Measurements from ENCODE around the gene EXOC6. TPM values are rescaled to one million over a fixed set of nuclear protein-coding genes. Genes with fewer than 3 reads are reported as not detected.

EXOC6 gene
- total RNA-seq, 1 donor from 2014 or later = 12.2 TPM

DNA sequence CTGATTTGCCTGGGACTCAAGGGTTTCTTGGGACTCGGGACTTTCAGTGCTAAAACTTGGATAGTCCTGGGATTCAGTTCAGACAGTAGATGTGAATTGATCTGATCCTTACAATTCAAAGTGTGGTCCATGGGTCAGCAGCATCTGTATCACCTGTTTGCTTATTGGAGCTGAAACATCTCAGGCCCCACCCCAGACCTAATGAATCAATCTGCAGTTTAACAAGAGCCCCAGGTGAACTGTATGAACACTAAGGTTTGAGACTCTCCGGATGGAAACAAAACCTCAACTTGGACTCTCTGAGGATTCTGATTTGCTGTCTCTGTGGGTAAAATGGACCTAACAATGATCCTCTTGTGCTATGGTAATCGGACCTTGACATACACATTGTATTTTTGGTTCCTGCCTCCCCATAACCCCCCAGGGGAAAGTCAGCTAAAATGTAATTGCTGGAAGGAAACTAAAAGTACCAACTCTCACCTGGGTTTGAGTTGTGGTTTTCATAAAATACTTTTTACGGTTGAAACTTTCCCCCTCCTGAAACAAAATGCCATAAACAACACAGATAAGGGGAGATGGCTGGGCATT, 237.0 kb downstream of the EXOC6 start:
- intact Hi-C loops (cut with DNase I) = no loop called here
- H3K27ac ChIP-seq = no peak overlapping the region
- no peaks in the 10 kb centered on the region for H3K36me3 ChIP-seq
- no peak overlapping the region for H3K4me3 ChIP-seq
- H3K27me3 ChIP-seq = no peaks in the 10 kb centered on the region
- H3K9me3 ChIP-seq = no peaks in the 10 kb centered on the region
- TF ChIP-seq, protein P1, sequence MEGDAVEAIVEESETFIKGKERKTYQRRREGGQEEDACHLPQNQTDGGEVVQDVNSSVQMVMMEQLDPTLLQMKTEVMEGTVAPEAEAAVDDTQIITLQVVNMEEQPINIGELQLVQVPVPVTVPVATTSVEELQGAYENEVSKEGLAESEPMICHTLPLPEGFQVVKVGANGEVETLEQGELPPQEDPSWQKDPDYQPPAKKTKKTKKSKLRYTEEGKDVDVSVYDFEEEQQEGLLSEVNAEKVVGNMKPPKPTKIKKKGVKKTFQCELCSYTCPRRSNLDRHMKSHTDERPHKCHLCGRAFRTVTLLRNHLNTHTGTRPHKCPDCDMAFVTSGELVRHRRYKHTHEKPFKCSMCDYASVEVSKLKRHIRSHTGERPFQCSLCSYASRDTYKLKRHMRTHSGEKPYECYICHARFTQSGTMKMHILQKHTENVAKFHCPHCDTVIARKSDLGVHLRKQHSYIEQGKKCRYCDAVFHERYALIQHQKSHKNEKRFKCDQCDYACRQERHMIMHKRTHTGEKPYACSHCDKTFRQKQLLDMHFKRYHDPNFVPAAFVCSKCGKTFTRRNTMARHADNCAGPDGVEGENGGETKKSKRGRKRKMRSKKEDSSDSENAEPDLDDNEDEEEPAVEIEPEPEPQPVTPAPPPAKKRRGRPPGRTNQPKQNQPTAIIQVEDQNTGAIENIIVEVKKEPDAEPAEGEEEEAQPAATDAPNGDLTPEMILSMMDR (IDR thresholded peaks at IDR 0.05) = no peak
- no peaks in the 10 kb centered on the region for H3K4me1 ChIP-seq
- DNase-seq (ENCODE audit: low spot score in 2 of 2) = no peak

DNA sequence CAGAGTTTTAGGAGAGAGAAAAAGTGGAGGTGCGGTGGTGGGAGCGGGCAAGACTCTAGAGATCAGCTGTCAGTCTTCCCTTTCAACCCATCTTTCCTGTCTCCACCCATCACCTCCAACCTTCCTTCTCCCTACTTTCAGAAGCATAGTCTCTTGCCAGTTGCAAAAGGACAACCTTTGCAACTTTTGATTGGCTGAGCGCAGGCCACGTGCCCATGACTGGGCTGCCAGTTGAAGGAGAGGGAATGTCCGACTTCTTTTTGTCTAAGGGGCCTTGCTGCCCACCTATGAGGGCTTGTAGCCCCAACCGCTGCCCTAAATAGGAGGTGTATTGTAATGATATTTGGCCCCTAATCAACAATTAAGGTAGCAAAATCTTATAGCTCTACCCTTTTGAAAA, 238.0 kb downstream of the EXOC6 start:
- H3K27ac ChIP-seq = no peak overlapping the region
- H3K36me3 ChIP-seq = no peaks in the 10 kb centered on the region
- H3K4me3 ChIP-seq = no peak overlapping the region
- H3K9me3 ChIP-seq = no peaks in the 10 kb centered on the region
- TF ChIP-seq, protein P1 (IDR thresholded peaks at IDR 0.05) = no peak
- intact Hi-C loops (cut with DNase I) = no loop called here
- H3K27me3 ChIP-seq = no peaks in the 10 kb centered on the region
- H3K4me1 ChIP-seq = no peaks in the 10 kb centered on the region
- no peak for DNase-seq (ENCODE audit: low spot score in 2 of 2)

DNA sequence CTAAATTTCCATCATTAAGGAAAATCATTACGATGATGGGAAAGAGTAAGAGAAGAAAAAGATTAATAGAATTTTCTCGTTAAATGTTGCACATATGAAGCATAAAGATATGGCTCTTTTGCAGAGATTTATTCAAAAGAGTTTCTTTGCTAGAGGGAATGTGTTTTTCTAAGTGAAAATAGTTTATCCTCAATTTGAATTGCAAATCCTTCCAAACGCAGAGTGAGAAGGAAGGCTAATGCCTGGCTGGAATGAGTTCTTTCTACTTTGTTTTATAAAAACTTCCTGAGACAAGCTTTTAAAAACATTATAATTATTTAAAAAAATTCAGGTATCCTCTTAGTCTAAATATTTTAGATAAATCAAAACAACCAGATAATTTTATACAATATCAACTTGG, 239.5 kb downstream of the EXOC6 start:
- Histone ChIP-seq H3K27me3 (no peaks in the 10 kb centered on the region), H3K4me3 (no peak overlapping the region), H3K27ac (no peak overlapping the region), H3K36me3 (no peaks in the 10 kb centered on the region), H3K9me3 (no peaks in the 10 kb centered on the region), H3K4me1 (no peaks in the 10 kb centered on the region)
- intact Hi-C loops (cut with DNase I) = no loop called here
- TF ChIP-seq, protein P1 (IDR thresholded peaks at IDR 0.05) = no peak
- DNase-seq (ENCODE audit: low spot score in 2 of 2) = no peak

DNA sequence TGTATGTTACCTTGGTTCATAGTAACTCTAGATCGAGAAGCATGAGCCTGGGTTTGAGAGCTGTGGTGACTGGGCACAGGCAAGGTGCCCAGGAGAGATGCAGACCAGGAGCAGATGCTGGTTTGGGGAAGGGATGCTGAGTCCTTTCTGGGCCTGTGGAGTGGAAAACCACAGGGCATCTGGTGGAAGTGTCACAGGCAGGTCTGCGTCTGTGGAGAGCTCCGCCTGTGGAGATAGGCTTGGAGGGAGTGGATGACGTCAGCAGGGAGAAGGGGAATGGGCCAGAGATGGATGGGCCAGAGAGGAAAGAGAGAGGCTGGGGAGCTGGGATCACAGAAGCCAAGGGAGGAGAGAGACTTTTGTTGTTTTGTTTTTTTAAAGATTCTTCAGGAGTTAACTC, 240.1 kb downstream of the EXOC6 start:
- Histone ChIP-seq H3K36me3 (no peaks in the 10 kb centered on the region), H3K9me3 (no peaks in the 10 kb centered on the region)
- DNase-seq (ENCODE audit: low spot score in 2 of 2) = no peak

DNA sequence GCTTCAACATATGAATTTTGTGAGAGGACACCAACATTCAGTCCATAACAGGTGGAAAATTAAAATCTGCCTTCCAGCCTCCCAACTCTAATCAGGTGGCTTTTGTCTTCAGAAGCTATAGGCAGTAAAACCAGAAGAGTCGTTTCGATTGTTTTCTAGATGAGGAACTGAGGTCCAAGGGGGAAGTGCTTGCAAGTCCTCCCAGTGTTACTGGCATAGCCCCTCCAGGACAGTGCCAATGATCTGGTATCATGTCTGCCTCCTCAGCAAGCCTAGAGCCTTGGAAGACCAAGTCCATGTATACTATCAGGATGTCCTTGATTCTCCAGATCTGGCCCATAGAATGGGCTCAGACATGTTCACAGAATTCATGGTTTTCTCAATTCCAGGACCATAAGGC, 242.3 kb downstream of the EXOC6 start:
- Histone ChIP-seq H3K4me3 (no peak overlapping the region), H3K36me3 (no peaks in the 10 kb centered on the region), H3K27ac (no peak overlapping the region), H3K4me1 (no peaks in the 10 kb centered on the region), H3K27me3 (no peaks in the 10 kb centered on the region), H3K9me3 (no peaks in the 10 kb centered on the region)
- intact Hi-C loops (cut with DNase I) = no loop called here
- no peak for DNase-seq (ENCODE audit: low spot score in 2 of 2)
- TF ChIP-seq, protein P1 (IDR thresholded peaks at IDR 0.05) = no peak

More for the DNA sequence above, 240.1 kb downstream of the EXOC6 start:
- H3K4me3 ChIP-seq = no peak overlapping the region
- intact Hi-C loops (cut with DNase I) = no loop called here
- no peaks in the 10 kb centered on the region for H3K27me3 ChIP-seq
- TF ChIP-seq, protein P1 (IDR thresholded peaks at IDR 0.05) = no peak
- H3K4me1 ChIP-seq = no peaks in the 10 kb centered on the region
- no peak overlapping the region for H3K27ac ChIP-seq

DNA sequence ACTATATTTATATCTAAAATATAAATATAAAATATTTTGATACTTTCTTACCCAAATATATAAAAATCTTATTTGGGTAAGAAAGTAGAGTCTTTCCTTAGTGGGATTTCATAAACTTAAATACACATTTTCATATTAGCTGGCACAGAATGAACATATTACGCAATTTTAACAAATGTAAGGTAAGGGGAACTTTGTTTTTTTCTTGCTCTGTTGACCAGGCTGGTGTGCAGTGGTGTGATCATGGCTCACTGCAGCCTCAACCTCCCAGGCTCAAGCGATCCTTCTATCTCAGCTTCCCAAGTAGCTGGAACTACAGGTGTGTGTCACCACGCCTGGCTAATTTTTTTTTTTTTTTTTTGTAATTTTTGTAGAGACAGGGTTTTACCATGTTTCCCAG, 243.6 kb downstream of the EXOC6 start:
- Histone ChIP-seq H3K27me3 (no peaks in the 10 kb centered on the region), H3K4me1 (no peaks in the 10 kb centered on the region), H3K27ac (no peak overlapping the region), H3K9me3 (no peaks in the 10 kb centered on the region), H3K36me3 (no peaks in the 10 kb centered on the region), H3K4me3 (no peak overlapping the region)
- TF ChIP-seq, protein P1 (IDR thresholded peaks at IDR 0.05) = no peak
- intact Hi-C loops (cut with DNase I) = no loop called here
- no peak for DNase-seq (ENCODE audit: low spot score in 2 of 2)
